Mononuclear cell (primary cell): ENCODE results near the gene TOM1L2. TPM values are rescaled to one million over a fixed set of nuclear protein-coding genes. Genes with fewer than 3 reads are reported as not detected.
"Not testable (repeated sequence)": the region's sequence is repeated elsewhere in the genome, so short reads cannot be mapped to it uniquely, and the experiment has no call there.

Source experiments
- H3K27me3 ChIP-seq: 2 replicates; pipeline ENCODE4 v1.6.0; 2011; ENCODE audit warnings: low read length, control low read depth; ENCODE audit not compliant: insufficient read depth
- H3K4me1 ChIP-seq: 2 replicates; pipeline ENCODE4 v1.5.1; 2011; ENCODE audit warnings: mild to moderate bottlenecking, low read length, control low read depth; ENCODE audit not compliant: insufficient read depth
- H3K4me3 ChIP-seq: 2 replicates; pipeline ENCODE4 v1.5.1; 2011; ENCODE audit warnings: mild to moderate bottlenecking, low read length, moderate library complexity
- H3K9me3 ChIP-seq: 2 replicates; pipeline ENCODE4 v1.5.1; 2011; ENCODE audit warnings: low read depth, mild to moderate bottlenecking, control low read depth, low read length
- total RNA-seq: library from RNA; depleted of rRNA; stranded (reverse); fragments of >200 nt; gene quantifications from one replicate; pipeline ENCODE4 v1.2.3, GENCODE V29; 2012

The TOM1L2 gene
- total RNA-seq, 1 donor: 14.4 TPM

GRCh38 chr17:17815436-17816200, 156.6 kb downstream of the TOM1L2 start:
- peaks cover 24% of the 10 kb centered on the region for H3K4me1 ChIP-seq
- no peaks in the 10 kb centered on the region for H3K9me3 ChIP-seq

GRCh38 chr17:17815062-17815406, 157.2 kb downstream of the TOM1L2 start:
- Histone ChIP-seq H3K9me3 (no peaks in the 10 kb centered on the region), H3K27me3 (no peaks in the 10 kb centered on the region), H3K4me3 (no peak overlapping the region)

More at GRCh38 chr17:17815436-17816200, 156.6 kb downstream of the TOM1L2 start:
- Histone ChIP-seq H3K4me3 (no peak overlapping the region), H3K27me3 (no peaks in the 10 kb centered on the region)

GRCh38 chr17:17814162-17815061, 157.8 kb downstream of the TOM1L2 start:
- Histone ChIP-seq H3K4me1 (peaks cover 12% of the 10 kb centered on the region), H3K4me3 (no peak overlapping the region), H3K9me3 (no peaks in the 10 kb centered on the region), H3K27me3 (no peaks in the 10 kb centered on the region)

More at GRCh38 chr17:17815062-17815406, 157.2 kb downstream of the TOM1L2 start:
- peaks cover 19% of the 10 kb centered on the region for H3K4me1 ChIP-seq

- Histone ChIP-seq H3K27me3 (no peaks in the 10 kb centered on the region), H3K9me3 (no peaks in the 10 kb centered on the region), H3K4me1 (peaks cover 7% of the 10 kb centered on the region), H3K4me3 (no peak overlapping the region)
These were observed 158.5 kb downstream of the TOM1L2 start for GRCh38 chr17:17813725-17814095.

- Histone ChIP-seq H3K4me1 (peaks cover 7% of the 10 kb centered on the region), H3K27me3 (no peaks in the 10 kb centered on the region), H3K4me3 (no peak overlapping the region), H3K9me3 (no peaks in the 10 kb centered on the region)
These were observed 159.0 kb downstream of the TOM1L2 start for GRCh38 chr17:17813055-17813724.

GRCh38 chr17:17812211-17813054, 159.8 kb downstream of the TOM1L2 start:
- Histone ChIP-seq H3K4me1 (peaks cover 7% of the 10 kb centered on the region), H3K27me3 (no peaks in the 10 kb centered on the region), H3K9me3 (no peaks in the 10 kb centered on the region), H3K4me3 (no peak overlapping the region)

- no peaks in the 10 kb centered on the region for H3K9me3 ChIP-seq
- H3K4me3 ChIP-seq: no peak overlapping the region
- H3K27me3 ChIP-seq: no peaks in the 10 kb centered on the region
- peaks cover 7% of the 10 kb centered on the region for H3K4me1 ChIP-seq
These were observed 160.6 kb downstream of the TOM1L2 start for GRCh38 chr17:17811381-17812210.

- Histone ChIP-seq H3K27me3 (no peaks in the 10 kb centered on the region), H3K9me3 (no peaks in the 10 kb centered on the region), H3K4me1 (peaks cover 7% of the 10 kb centered on the region), H3K4me3 (no peak overlapping the region)
These were observed 161.3 kb downstream of the TOM1L2 start for GRCh38 chr17:17810895-17811248.

- H3K9me3 ChIP-seq: no peaks in the 10 kb centered on the region
- H3K4me1 ChIP-seq: peaks cover 7% of the 10 kb centered on the region
- H3K27me3 ChIP-seq: no peaks in the 10 kb centered on the region
- H3K4me3 ChIP-seq: no peak overlapping the region
These were observed 161.9 kb downstream of the TOM1L2 start for GRCh38 chr17:17810084-17810894.

- peaks cover 7% of the 10 kb centered on the region for H3K4me1 ChIP-seq
- H3K9me3 ChIP-seq: no peaks in the 10 kb centered on the region
- no peak overlapping the region for H3K4me3 ChIP-seq
- no peaks in the 10 kb centered on the region for H3K27me3 ChIP-seq
These were observed 162.6 kb downstream of the TOM1L2 start for GRCh38 chr17:17809531-17810083.

- no peaks in the 10 kb centered on the region for H3K27me3 ChIP-seq
- peaks cover 7% of the 10 kb centered on the region for H3K4me1 ChIP-seq
- H3K4me3 ChIP-seq: no peak overlapping the region
- H3K9me3 ChIP-seq: no peaks in the 10 kb centered on the region
These were observed 163.3 kb downstream of the TOM1L2 start for GRCh38 chr17:17808706-17809432.

GRCh38 chr17:17808200-17808599, 164.0 kb downstream of the TOM1L2 start:
- not testable (repeated sequence) for H3K4me3 ChIP-seq, H3K9me3 ChIP-seq, H3K27me3 ChIP-seq, H3K4me1 ChIP-seq
